ENCODE results near the gene LGR6.
A peak's percentile ranks its signal among the peaks of the same experiment; 100 is the strongest.

The LGR6 gene

GRCh38 chr1:202319381-202320080 lies 125.9 kb downstream of the LGR6 start:
- Histone ChIP-seq H3K18ac (ENCODE audit: low read length) (no peak overlapping the region), H4K8ac (ENCODE audit: low read depth, low read length) (no peak overlapping the region), H2BK12ac (ENCODE audit: low read length) (no peak overlapping the region), H3K36me3 (ENCODE audit: control insufficient read depth in 1 of 2, insufficient read depth in 2 of 2, low read length in 2 of 2) (no peaks in the 10 kb centered on the region), H4K12ac (ENCODE audit: low read depth, low read length) (no peak overlapping the region), H3K4me2 (ENCODE audit: low read length) (no peak overlapping the region), H3K4me3 (ENCODE audit: low read depth, low read length) (no peak overlapping the region), H3K27me3 (ENCODE audit: insufficient read depth, low read length) (no peaks in the 10 kb centered on the region), H2AFZ (ENCODE audit: insufficient read depth, low read length, poor library complexity) (no peak overlapping the region), H3K79me2 (ENCODE audit: control insufficient read depth, insufficient read depth, low read length, poor library complexity) (no peaks in the 10 kb centered on the region), H2BK120ac (ENCODE audit: insufficient read depth, low read length, poor library complexity) (no peak overlapping the region), H3K4ac (ENCODE audit: low read depth, low read length) (no peak overlapping the region), H2AK5ac (ENCODE audit: low read length) (no peak overlapping the region), H2BK5ac (ENCODE audit: low read depth, low read length, poor library complexity) (no peak overlapping the region), H3K9me3 (ENCODE audit: insufficient read depth, low read depth, low read length) (peaks cover 2% of the 10 kb centered on the region), H3K4me1 (ENCODE audit: control insufficient read depth in 1 of 2, insufficient read depth in 2 of 2, low read length in 2 of 2) (no peaks in the 10 kb centered on the region), H3K9ac (ENCODE audit: low read length) (no peak overlapping the region), H3K79me1 (ENCODE audit: low read length) (no peaks in the 10 kb centered on the region), H3K27ac (ENCODE audit: low read depth, low read length) (no peak overlapping the region), H4K91ac (ENCODE audit: low read depth, low read length) (no peak overlapping the region), H3K14ac (ENCODE audit: low read length) (no peak overlapping the region), H3K23ac (ENCODE audit: low read length) (peak overlapping the region; percentile 73)
- no CpG with 5 or more reads among the region's 4 CpGs for WGBS (ENCODE audit: extremely low coverage, insufficient coverage, insufficient read length)
- no peak for DNase-seq

- Histone ChIP-seq H2BK120ac (ENCODE audit: insufficient read depth, low read length, poor library complexity) (no peak overlapping the region), H4K8ac (ENCODE audit: low read depth, low read length) (no peak overlapping the region), H3K18ac (ENCODE audit: low read length) (no peak overlapping the region), H3K14ac (ENCODE audit: low read length) (no peak overlapping the region), H4K91ac (ENCODE audit: low read depth, low read length) (no peak overlapping the region), H3K23ac (ENCODE audit: low read length) (no peak overlapping the region), H3K79me2 (ENCODE audit: control insufficient read depth, insufficient read depth, low read length, poor library complexity) (no peaks in the 10 kb centered on the region), H3K27ac (ENCODE audit: low read depth, low read length) (no peak overlapping the region), H3K27me3 (ENCODE audit: insufficient read depth, low read length) (no peaks in the 10 kb centered on the region), H3K79me1 (ENCODE audit: low read length) (no peaks in the 10 kb centered on the region), H2BK5ac (ENCODE audit: low read depth, low read length, poor library complexity) (no peak overlapping the region), H3K4me2 (ENCODE audit: low read length) (no peak overlapping the region), H3K4me3 (ENCODE audit: low read depth, low read length) (no peak overlapping the region), H3K4ac (ENCODE audit: low read depth, low read length) (no peak overlapping the region), H2AK5ac (ENCODE audit: low read length) (no peak overlapping the region), H3K9ac (ENCODE audit: low read length) (no peak overlapping the region), H4K12ac (ENCODE audit: low read depth, low read length) (no peak overlapping the region), H2BK12ac (ENCODE audit: low read length) (no peak overlapping the region), H3K9me3 (ENCODE audit: insufficient read depth, low read depth, low read length) (no peaks in the 10 kb centered on the region), H2AFZ (ENCODE audit: insufficient read depth, low read length, poor library complexity) (no peak overlapping the region), H3K36me3 (ENCODE audit: control insufficient read depth in 1 of 2, insufficient read depth in 2 of 2, low read length in 2 of 2) (no peaks in the 10 kb centered on the region), H3K4me1 (ENCODE audit: control insufficient read depth in 1 of 2, insufficient read depth in 2 of 2, low read length in 2 of 2) (no peaks in the 10 kb centered on the region)
- DNase-seq: no peak
Measured at GRCh38 chr1:202320081-202320405, 126.4 kb downstream of the LGR6 start.

DNA sequence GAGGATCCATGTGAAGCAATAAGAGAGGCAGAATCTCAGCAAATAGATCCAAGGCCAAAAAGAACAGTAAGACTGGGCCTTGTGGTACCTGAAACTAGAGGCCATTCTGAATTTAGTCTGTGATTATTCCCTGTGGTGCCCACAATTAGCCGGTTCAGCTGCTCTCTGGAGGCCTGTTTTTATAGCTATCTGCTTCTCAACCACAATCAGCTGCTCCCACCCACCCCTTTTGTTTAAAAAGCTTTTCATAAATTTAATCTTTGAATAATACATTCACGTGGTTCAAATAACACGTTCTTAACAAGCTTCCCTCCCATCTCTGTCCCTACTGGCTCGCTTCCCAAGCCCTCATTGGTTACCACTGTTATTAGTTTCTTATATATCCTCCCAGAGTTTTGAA lies 130.1 kb downstream of the LGR6 start:
- Histone ChIP-seq H4K12ac (ENCODE audit: low read depth, low read length) (no peak overlapping the region), H3K79me2 (ENCODE audit: control insufficient read depth, insufficient read depth, low read length, poor library complexity) (no peaks in the 10 kb centered on the region), H4K91ac (ENCODE audit: low read depth, low read length) (no peak overlapping the region), H3K18ac (ENCODE audit: low read length) (no peak overlapping the region), H2BK5ac (ENCODE audit: low read depth, low read length, poor library complexity) (no peak overlapping the region), H3K4me1 (ENCODE audit: control insufficient read depth in 1 of 2, insufficient read depth in 2 of 2, low read length in 2 of 2) (no peaks in the 10 kb centered on the region), H3K23ac (ENCODE audit: low read length) (no peak overlapping the region), H3K27ac (ENCODE audit: low read depth, low read length) (no peak overlapping the region), H3K36me3 (ENCODE audit: control insufficient read depth in 1 of 2, insufficient read depth in 2 of 2, low read length in 2 of 2) (no peaks in the 10 kb centered on the region), H2AK5ac (ENCODE audit: low read length) (no peak overlapping the region), H4K8ac (ENCODE audit: low read depth, low read length) (no peak overlapping the region), H2BK120ac (ENCODE audit: insufficient read depth, low read length, poor library complexity) (no peak overlapping the region), H2AFZ (ENCODE audit: insufficient read depth, low read length, poor library complexity) (no peak overlapping the region), H3K9me3 (ENCODE audit: insufficient read depth, low read depth, low read length) (no peaks in the 10 kb centered on the region), H3K4ac (ENCODE audit: low read depth, low read length) (no peak overlapping the region), H3K14ac (ENCODE audit: low read length) (no peak overlapping the region), H3K79me1 (ENCODE audit: low read length) (no peaks in the 10 kb centered on the region), H3K27me3 (ENCODE audit: insufficient read depth, low read length) (no peaks in the 10 kb centered on the region), H2BK12ac (ENCODE audit: low read length) (no peak overlapping the region), H3K4me2 (ENCODE audit: low read length) (no peak overlapping the region), H3K9ac (ENCODE audit: low read length) (no peak overlapping the region), H3K4me3 (ENCODE audit: low read depth, low read length) (no peak overlapping the region)
- no peak for DNase-seq
- no CpG with 5 or more reads among the region's 4 CpGs for WGBS (ENCODE audit: extremely low coverage, insufficient coverage, insufficient read length)

DNA sequence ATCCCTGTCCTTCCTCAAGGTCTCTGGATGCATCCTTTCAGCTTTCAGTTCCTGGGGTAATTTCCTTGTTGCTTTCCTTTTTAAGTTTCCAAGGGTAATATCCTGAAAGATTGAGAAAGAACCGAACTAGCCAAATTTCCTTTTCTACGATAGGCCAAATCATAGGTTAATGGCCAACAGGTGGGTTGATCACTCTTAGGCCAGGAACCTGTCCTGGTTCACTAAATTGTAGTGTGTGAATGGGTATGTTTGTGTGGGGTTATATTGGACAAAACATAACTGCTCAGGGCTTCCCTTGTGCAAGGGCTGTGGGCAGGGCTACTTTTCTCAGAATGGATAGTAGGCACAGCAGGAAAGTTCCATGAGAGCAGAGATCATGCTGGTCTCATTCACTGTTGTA lies 131.0 kb downstream of the LGR6 start:
- Histone ChIP-seq H3K79me2 (ENCODE audit: control insufficient read depth, insufficient read depth, low read length, poor library complexity) (no peaks in the 10 kb centered on the region), H3K4ac (ENCODE audit: low read depth, low read length) (no peak overlapping the region), H3K18ac (ENCODE audit: low read length) (no peak overlapping the region), H3K4me3 (ENCODE audit: low read depth, low read length) (no peak overlapping the region), H2AK5ac (ENCODE audit: low read length) (no peak overlapping the region), H3K4me2 (ENCODE audit: low read length) (no peak overlapping the region), H4K91ac (ENCODE audit: low read depth, low read length) (no peak overlapping the region), H3K27ac (ENCODE audit: low read depth, low read length) (no peak overlapping the region), H2AFZ (ENCODE audit: insufficient read depth, low read length, poor library complexity) (no peak overlapping the region), H4K8ac (ENCODE audit: low read depth, low read length) (no peak overlapping the region), H4K12ac (ENCODE audit: low read depth, low read length) (no peak overlapping the region), H3K36me3 (ENCODE audit: control insufficient read depth in 1 of 2, insufficient read depth in 2 of 2, low read length in 2 of 2) (peaks cover 0 to 4% of the 10 kb centered on the region in 2 experiments), H3K14ac (ENCODE audit: low read length) (no peak overlapping the region), H3K9me3 (ENCODE audit: insufficient read depth, low read depth, low read length) (no peaks in the 10 kb centered on the region), H3K79me1 (ENCODE audit: low read length) (no peaks in the 10 kb centered on the region), H3K4me1 (ENCODE audit: control insufficient read depth in 1 of 2, insufficient read depth in 2 of 2, low read length in 2 of 2) (no peaks in the 10 kb centered on the region), H3K27me3 (ENCODE audit: insufficient read depth, low read length) (no peaks in the 10 kb centered on the region), H2BK5ac (ENCODE audit: low read depth, low read length, poor library complexity) (no peak overlapping the region), H3K9ac (ENCODE audit: low read length) (no peak overlapping the region), H3K23ac (ENCODE audit: low read length) (no peak overlapping the region), H2BK12ac (ENCODE audit: low read length) (no peak overlapping the region), H2BK120ac (ENCODE audit: insufficient read depth, low read length, poor library complexity) (no peak overlapping the region)
- no peak for DNase-seq
- no CpG with 5 or more reads among the region's 2 CpGs for WGBS (ENCODE audit: extremely low coverage, insufficient coverage, insufficient read length)

Measured in trophoblast cell (in vitro differentiated cells and primary cell).